ENCODE results near the gene TIFAB.

Gene TIFAB

GRCh38 chr5:135489466-135490244 is 37.5 kb upstream of the TIFAB start:
- Histone ChIP-seq H3K4me3 (ENCODE audit: low read length) (peak overlapping the region; percentile 59), H3K36me3 (ENCODE audit: insufficient read depth, low read depth, low read length) (no peaks in the 10 kb centered on the region), H3K4me1 (ENCODE audit: insufficient read depth, low read length) (peaks cover 31% of the 10 kb centered on the region), H3K9me3 (ENCODE audit: insufficient read depth, low read depth, low read length) (no peaks in the 10 kb centered on the region), H3K27me3 (ENCODE audit: insufficient read depth, low read length) (peaks cover 100% of the 10 kb centered on the region), H3K27ac (ENCODE audit: low read length) (no peak overlapping the region), H3K9ac (ENCODE audit: low read depth, low read length) (no peak overlapping the region)

GRCh38 chr5:135488727-135489465 is 36.7 kb upstream of the TIFAB start:
- Histone ChIP-seq H3K27ac (ENCODE audit: low read length) (no peak overlapping the region), H3K4me1 (ENCODE audit: insufficient read depth, low read length) (peaks cover 35% of the 10 kb centered on the region), H3K27me3 (ENCODE audit: insufficient read depth, low read length) (peaks cover 100% of the 10 kb centered on the region), H3K9me3 (ENCODE audit: insufficient read depth, low read depth, low read length) (no peaks in the 10 kb centered on the region), H3K36me3 (ENCODE audit: insufficient read depth, low read depth, low read length) (no peaks in the 10 kb centered on the region), H3K4me3 (ENCODE audit: low read length) (peak overlapping the region; percentile 59; the same call in 1 of the 2 replicates), H3K9ac (ENCODE audit: low read depth, low read length) (no peak overlapping the region)

- Histone ChIP-seq H3K9ac (ENCODE audit: low read depth, low read length) (no peak overlapping the region), H3K9me3 (ENCODE audit: insufficient read depth, low read depth, low read length) (no peaks in the 10 kb centered on the region), H3K27me3 (ENCODE audit: insufficient read depth, low read length) (peaks cover 100% of the 10 kb centered on the region), H3K36me3 (ENCODE audit: insufficient read depth, low read depth, low read length) (no peaks in the 10 kb centered on the region), H3K4me3 (ENCODE audit: low read length) (peak overlapping the region; percentile 59; the same call in 1 of the 2 replicates), H3K4me1 (ENCODE audit: insufficient read depth, low read length) (peaks cover 35% of the 10 kb centered on the region), H3K27ac (ENCODE audit: low read length) (no peak overlapping the region)
These were observed 35.8 kb upstream of the TIFAB start for GRCh38 chr5:135487839-135488514.

GRCh38 chr5:135487037-135487395 is 34.9 kb upstream of the TIFAB start:
- no peak overlapping the region for H3K4me3 ChIP-seq (ENCODE audit: low read length)
- no peaks in the 10 kb centered on the region for H3K9me3 ChIP-seq (ENCODE audit: insufficient read depth, low read depth, low read length)
- H3K27me3 ChIP-seq (ENCODE audit: insufficient read depth, low read length) = peaks cover 100% of the 10 kb centered on the region
- H3K9ac ChIP-seq (ENCODE audit: low read depth, low read length) = no peak overlapping the region
- H3K27ac ChIP-seq (ENCODE audit: low read length) = no peak overlapping the region
- H3K4me1 ChIP-seq (ENCODE audit: insufficient read depth, low read length) = peaks cover 33% of the 10 kb centered on the region
- no peaks in the 10 kb centered on the region for H3K36me3 ChIP-seq (ENCODE audit: insufficient read depth, low read depth, low read length)

DNA sequence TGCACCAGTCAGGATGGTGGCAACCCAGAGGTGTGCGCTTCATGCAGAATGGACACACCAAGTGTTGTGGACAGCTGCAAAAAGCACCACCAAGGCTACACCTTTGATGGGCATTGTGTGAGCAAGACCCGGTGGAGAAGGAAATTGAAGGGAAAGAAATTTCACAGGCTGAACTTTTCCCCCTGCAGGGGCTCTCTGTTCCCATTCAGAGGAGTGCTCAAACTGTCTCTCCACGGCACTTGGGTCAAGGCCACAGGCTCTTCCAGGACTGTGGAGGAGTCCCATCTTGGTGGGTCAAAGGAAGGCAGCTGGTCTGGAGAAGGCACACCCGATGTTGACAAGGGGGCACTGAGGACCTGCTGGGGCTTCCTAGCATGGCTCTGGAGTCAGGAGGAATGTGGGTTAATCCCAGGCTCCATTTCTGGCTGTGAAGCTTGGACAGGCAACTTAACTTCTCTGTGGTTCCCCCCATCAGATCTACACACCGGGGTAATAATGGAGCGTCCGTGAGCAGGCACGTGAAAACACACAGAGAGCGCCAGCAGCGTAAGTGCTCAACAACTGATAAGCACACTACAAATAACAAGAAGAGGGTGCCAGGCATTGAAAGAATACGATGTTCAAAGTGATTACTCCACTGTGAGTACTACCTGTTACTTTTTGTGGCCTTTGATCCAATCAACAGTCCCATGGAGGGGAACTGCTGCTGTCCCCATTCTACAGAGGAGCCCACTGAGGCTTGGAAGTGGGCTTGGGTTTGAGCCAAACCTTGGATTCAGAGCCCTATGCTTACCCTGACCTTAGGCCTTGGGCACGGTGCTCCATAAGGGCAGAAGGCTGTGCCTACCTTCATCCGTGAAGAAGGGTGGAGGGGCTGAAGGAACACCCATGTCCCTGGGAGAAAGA is 34.2 kb upstream of the TIFAB start:
- no peak overlapping the region for H3K9ac ChIP-seq (ENCODE audit: low read depth, low read length)
- peaks cover 31% of the 10 kb centered on the region for H3K4me1 ChIP-seq (ENCODE audit: insufficient read depth, low read length)
- no peak overlapping the region for H3K27ac ChIP-seq (ENCODE audit: low read length)
- H3K9me3 ChIP-seq (ENCODE audit: insufficient read depth, low read depth, low read length) = no peaks in the 10 kb centered on the region
- no peak overlapping the region for H3K4me3 ChIP-seq (ENCODE audit: low read length)
- H3K27me3 ChIP-seq (ENCODE audit: insufficient read depth, low read length) = peaks cover 100% of the 10 kb centered on the region
- H3K36me3 ChIP-seq (ENCODE audit: insufficient read depth, low read depth, low read length) = no peaks in the 10 kb centered on the region

DNA sequence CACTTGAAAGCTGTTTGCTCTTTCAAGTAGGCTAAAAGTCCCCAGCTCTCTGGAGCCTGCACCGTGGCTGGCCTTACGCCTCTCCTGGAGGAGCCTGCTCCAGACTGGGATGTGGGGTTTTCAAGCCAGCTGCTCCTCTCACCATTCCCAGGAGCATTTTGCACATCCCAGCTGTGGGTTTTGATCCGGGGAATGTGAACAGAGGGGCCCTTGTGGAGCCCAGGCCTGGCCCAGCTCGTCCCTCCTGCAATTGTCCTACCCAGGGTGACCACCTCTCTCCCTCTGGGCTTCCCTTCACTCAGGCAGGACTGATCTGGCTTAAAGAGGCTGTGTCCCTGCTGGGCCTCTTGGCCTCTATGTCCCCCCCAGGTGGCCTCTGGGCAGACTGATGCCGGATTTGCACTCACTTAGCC is 32.5 kb upstream of the TIFAB start:
- peaks cover 20% of the 10 kb centered on the region; the same call in 1 of the 2 replicates for H3K4me1 ChIP-seq (ENCODE audit: insufficient read depth, low read length)
- H3K27ac ChIP-seq (ENCODE audit: low read length) = no peak overlapping the region
- H3K4me3 ChIP-seq (ENCODE audit: low read length) = no peak overlapping the region
- peaks cover 98% of the 10 kb centered on the region for H3K27me3 ChIP-seq (ENCODE audit: insufficient read depth, low read length)
- H3K9ac ChIP-seq (ENCODE audit: low read depth, low read length) = no peak overlapping the region
- no peaks in the 10 kb centered on the region for H3K9me3 ChIP-seq (ENCODE audit: insufficient read depth, low read depth, low read length)
- no peaks in the 10 kb centered on the region for H3K36me3 ChIP-seq (ENCODE audit: insufficient read depth, low read depth, low read length)

GRCh38 chr5:135483254-135483653 is 31.1 kb upstream of the TIFAB start:
- H3K27ac ChIP-seq (ENCODE audit: low read length) = no peak overlapping the region
- peaks cover 98% of the 10 kb centered on the region for H3K27me3 ChIP-seq (ENCODE audit: insufficient read depth, low read length)
- no peak overlapping the region for H3K9ac ChIP-seq (ENCODE audit: low read depth, low read length)
- H3K36me3 ChIP-seq (ENCODE audit: insufficient read depth, low read depth, low read length) = no peaks in the 10 kb centered on the region
- H3K4me3 ChIP-seq (ENCODE audit: low read length) = no peak overlapping the region
- peaks cover 20% of the 10 kb centered on the region; the same call in 1 of the 2 replicates for H3K4me1 ChIP-seq (ENCODE audit: insufficient read depth, low read length)
- no peaks in the 10 kb centered on the region for H3K9me3 ChIP-seq (ENCODE audit: insufficient read depth, low read depth, low read length)

- Histone ChIP-seq H3K27me3 (ENCODE audit: insufficient read depth, low read length) (peaks cover 98% of the 10 kb centered on the region), H3K9me3 (ENCODE audit: insufficient read depth, low read depth, low read length) (no peaks in the 10 kb centered on the region), H3K4me1 (ENCODE audit: insufficient read depth, low read length) (peaks cover 17% of the 10 kb centered on the region; the same call in 1 of the 2 replicates), H3K36me3 (ENCODE audit: insufficient read depth, low read depth, low read length) (no peaks in the 10 kb centered on the region), H3K27ac (ENCODE audit: low read length) (no peak overlapping the region), H3K4me3 (ENCODE audit: low read length) (no peak overlapping the region), H3K9ac (ENCODE audit: low read depth, low read length) (no peak overlapping the region)
These were observed 30.3 kb upstream of the TIFAB start for GRCh38 chr5:135482381-135482933.

DNA sequence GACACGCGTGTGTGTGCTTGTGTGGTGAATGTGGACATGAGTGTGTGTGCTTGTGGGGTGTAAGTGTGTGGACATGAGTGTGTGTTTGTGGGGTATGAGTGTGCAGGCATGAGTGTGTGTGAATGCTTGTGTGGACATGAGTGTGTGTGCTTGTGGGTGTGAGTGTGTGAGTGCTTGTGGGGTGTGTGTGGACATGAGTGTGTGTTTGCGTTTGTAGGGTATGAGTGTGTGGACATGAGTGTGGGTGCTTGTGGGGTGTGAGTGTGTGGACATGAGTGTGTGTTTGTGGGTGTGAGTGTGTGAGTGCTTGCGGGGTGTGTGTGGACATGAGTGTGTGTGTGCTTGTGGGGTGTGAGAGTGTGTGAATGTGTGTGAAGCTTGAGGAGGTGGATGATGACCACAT is 29.8 kb upstream of the TIFAB start:
- no peaks in the 10 kb centered on the region for H3K9me3 ChIP-seq (ENCODE audit: insufficient read depth, low read depth, low read length)
- no peak overlapping the region for H3K9ac ChIP-seq (ENCODE audit: low read depth, low read length)
- no peak overlapping the region for H3K27ac ChIP-seq (ENCODE audit: low read length)
- peaks cover 18% of the 10 kb centered on the region; the same call in 1 of the 2 replicates for H3K4me1 ChIP-seq (ENCODE audit: insufficient read depth, low read length)
- H3K36me3 ChIP-seq (ENCODE audit: insufficient read depth, low read depth, low read length) = no peaks in the 10 kb centered on the region
- H3K4me3 ChIP-seq (ENCODE audit: low read length) = no peak overlapping the region
- peaks cover 97% of the 10 kb centered on the region for H3K27me3 ChIP-seq (ENCODE audit: insufficient read depth, low read length)

DNA sequence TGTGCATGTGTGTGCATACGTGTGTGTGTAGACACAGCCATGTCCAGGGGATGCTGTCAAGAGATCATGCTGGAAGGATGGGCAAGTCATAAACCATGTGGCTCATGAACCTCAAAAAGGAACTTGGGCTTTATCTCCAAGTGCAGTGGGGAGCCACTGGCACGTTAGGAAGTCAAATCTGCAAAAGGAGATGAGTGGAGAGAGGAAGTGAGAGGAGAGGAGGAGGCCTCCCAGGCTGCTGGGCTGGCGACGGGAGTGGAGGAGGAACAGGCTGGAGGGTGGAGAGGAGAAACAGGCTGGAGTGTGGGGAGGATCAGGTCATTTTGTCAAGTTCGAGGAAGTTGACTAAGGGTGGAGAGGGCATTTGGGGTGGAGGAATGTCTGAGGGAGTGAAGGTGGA is 29.2 kb upstream of the TIFAB start:
- H3K4me3 ChIP-seq (ENCODE audit: low read length) = no peak overlapping the region
- no peak overlapping the region for H3K9ac ChIP-seq (ENCODE audit: low read depth, low read length)
- peaks cover 97% of the 10 kb centered on the region for H3K27me3 ChIP-seq (ENCODE audit: insufficient read depth, low read length)
- no peaks in the 10 kb centered on the region for H3K36me3 ChIP-seq (ENCODE audit: insufficient read depth, low read depth, low read length)
- H3K4me1 ChIP-seq (ENCODE audit: insufficient read depth, low read length) = peaks cover 22% of the 10 kb centered on the region; the same call in 1 of the 2 replicates
- no peaks in the 10 kb centered on the region for H3K9me3 ChIP-seq (ENCODE audit: insufficient read depth, low read depth, low read length)
- no peak overlapping the region for H3K27ac ChIP-seq (ENCODE audit: low read length)

DNA sequence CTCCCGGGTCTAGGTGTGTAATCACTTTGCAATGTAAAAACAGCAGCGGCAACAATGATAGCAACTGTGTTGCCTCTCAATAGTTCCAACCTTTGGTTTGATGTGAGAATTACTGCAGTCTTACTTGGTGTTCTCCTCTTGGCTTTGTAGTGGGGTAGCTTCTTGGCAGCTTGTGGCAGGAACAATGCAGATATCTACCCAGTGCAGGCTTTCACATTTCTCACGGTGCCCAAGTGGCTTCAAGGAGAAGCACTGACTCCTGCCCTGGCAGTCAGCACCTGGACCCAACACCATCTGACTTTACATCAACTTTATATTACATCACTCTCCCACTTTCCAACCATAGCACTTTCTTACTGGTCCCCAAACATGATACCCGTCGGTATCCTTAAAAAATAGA is 28.4 kb upstream of the TIFAB start:
- peaks cover 97% of the 10 kb centered on the region for H3K27me3 ChIP-seq (ENCODE audit: insufficient read depth, low read length)

More for the DNA sequence above, 28.4 kb upstream of the TIFAB start:
- H3K9ac ChIP-seq (ENCODE audit: low read depth, low read length) = no peak overlapping the region
- peaks cover 22% of the 10 kb centered on the region; the same call in 1 of the 2 replicates for H3K4me1 ChIP-seq (ENCODE audit: insufficient read depth, low read length)
- no peak overlapping the region for H3K4me3 ChIP-seq (ENCODE audit: low read length)
- no peaks in the 10 kb centered on the region for H3K36me3 ChIP-seq (ENCODE audit: insufficient read depth, low read depth, low read length)
- H3K27ac ChIP-seq (ENCODE audit: low read length) = no peak overlapping the region
- no peaks in the 10 kb centered on the region for H3K9me3 ChIP-seq (ENCODE audit: insufficient read depth, low read depth, low read length)
